HepG2 (cell line): ENCODE results near the gene AK9. TPM values are rescaled to one million over a fixed set of nuclear protein-coding genes. Genes with fewer than 3 reads are reported as not detected.

Source experiments
- ATAC-seq: fragments of 200-7000 bp; cut with Tn5 transposase; 3 replicates; pipeline ENCODE4 v1.9.1; 2020; ENCODE audit warnings: mild to moderate bottlenecking, moderate library complexity
- BruUV-seq: library from RNA; stranded (reverse); fragments of 400-500 nt; replicated peaks from 2 replicates; lab custom pipeline; 2021; lab: Mats Ljungman, UMichigan
- CTCF ChIA-PET: fragments of 300-600 bp; formaldehyde crosslinking; extraction: SDS; loops from one replicate; lab custom pipeline; 2021; ENCODE audit warnings: low total read pairs, inconsistent platforms, low intra/inter-chr PET ratio; lab: Yijun Ruan, JAX
- POLR2A ChIA-PET: fragments of 350-600 bp; sonication (Branson Sonifier 250); formaldehyde crosslinking; loops from one replicate; lab custom pipeline; 2020; ENCODE audit warnings: antibody characterized with exemption, inconsistent platforms; lab: Yijun Ruan, JAX
- DNase-seq: peaks from one replicate; pipeline ENCODE4 v3.0.0-alpha.2; 2015; ENCODE audit warnings: low spot score
- FAIRE-seq: peaks from 3 replicates; lab custom pipeline; 2011; peaks lifted over from hg19 to GRCh38; lab: Jason Lieb, UNC
- H2AFZ ChIP-seq: one replicate; pipeline ENCODE4 v1.6.1; 2011; ENCODE audit warnings: low read length, inconsistent platforms
- H3K27ac ChIP-seq: fragments of 300-600 bp; 3 replicates; pipeline ENCODE4 v1.8.0; 2011; ENCODE audit warnings: mixed run types, mild to moderate bottlenecking, mixed read lengths, low read length, inconsistent platforms; ENCODE audit not compliant: insufficient read depth; ENCODE audit errors: extremely low read length
- H3K27me3 ChIP-seq, 2 experiments: fragments of 200-600 bp in 1 of 2; 2 replicates in 1 of 2; 3 replicates in 1 of 2; pipeline versions ENCODE4 v1.6.0 to v1.8.0; 2011; ENCODE audit warnings: low read length in 2 of 2, mild to moderate bottlenecking in 2 of 2, moderate library complexity in 2 of 2, inconsistent platforms in 1 of 2; ENCODE audit not compliant: insufficient read depth in 2 of 2, control insufficient read depth in 1 of 2
- H3K36me3 ChIP-seq, 2 experiments: fragments of 200-600 bp in 1 of 2; replicated peaks in 1 of 2; 2 replicates in 1 of 2; 3 replicates in 1 of 2; pipeline versions ENCODE4 v1.5.1 to v1.8.0; 2011; ENCODE audit warnings: low read length in 2 of 2, inconsistent platforms in 1 of 2; ENCODE audit not compliant: insufficient read depth in 2 of 2, control insufficient read depth in 1 of 2
- H3K4me1 ChIP-seq: 2 replicates; pipeline ENCODE4 v1.5.1; 2012; ENCODE audit warnings: low read length, inconsistent platforms; ENCODE audit not compliant: insufficient read depth
- H3K4me2 ChIP-seq: 2 replicates; pipeline ENCODE4 v1.6.0; 2011; ENCODE audit warnings: low read depth, low read length, inconsistent platforms
- H3K4me3 ChIP-seq, 3 experiments: fragments of 200-600 bp in 1 of 3; sonication (generic), shearing (Covaris generic) in 1 of 3; replicated peaks in 1 of 3; 2 replicates each; pipeline ENCODE4 v1.5.1; 2011 to 2016; ENCODE audit warnings: low read length in 3 of 3, inconsistent platforms in 2 of 3, low read depth in 2 of 3, mild to moderate bottlenecking in 2 of 3, control low read depth in 1 of 3, mixed read lengths in 1 of 3; ENCODE audit not compliant: insufficient read depth in 1 of 3
- H3K79me2 ChIP-seq: one replicate; pipeline ENCODE4 v1.6.1; 2011; ENCODE audit warnings: low read length, inconsistent platforms; ENCODE audit not compliant: insufficient read depth
- H3K9ac ChIP-seq: 2 replicates; pipeline ENCODE4 v1.6.0; 2011; ENCODE audit warnings: mild to moderate bottlenecking, low read depth, low read length, inconsistent platforms; ENCODE audit not compliant: insufficient read depth
- H3K9me3 ChIP-seq: 2 replicates; pipeline ENCODE4 v1.5.1; 2012; ENCODE audit warnings: mild to moderate bottlenecking, low read length
- H4K20me1 ChIP-seq: 2 replicates; pipeline ENCODE4 v1.6.0; 2011; ENCODE audit warnings: inconsistent platforms, mild to moderate bottlenecking, low read length, moderate library complexity; ENCODE audit not compliant: insufficient read depth
- ETV6 ChIP-seq: sonication (generic); formaldehyde crosslinking; conservative IDR thresholded peaks from 2 replicates; pipeline ENCODE4 v1.4.0; 2020; ENCODE audit warnings: missing genetic modification reagents
- MXD4 ChIP-seq: IDR thresholded peaks from 2 replicates; pipeline ENCODE4 v1.6.1; 2016; ENCODE audit warnings: mild to moderate bottlenecking, missing biosample characterization, missing genetic modification reagents
- NFE2 ChIP-seq: sonication (generic); formaldehyde crosslinking; IDR thresholded peaks from 2 replicates; pipeline ENCODE4 v1.4.0; 2020; ENCODE audit warnings: missing genetic modification reagents
- RFX3 ChIP-seq: IDR thresholded peaks from 2 replicates; pipeline ENCODE4 v1.6.1; 2016; ENCODE audit warnings: missing biosample characterization, missing genetic modification reagents
- SETDB1 ChIP-seq: sonication (generic); formaldehyde crosslinking; IDR thresholded peaks from 2 replicates; pipeline ENCODE4 v1.5.1; 2020; ENCODE audit warnings: missing genetic modification reagents, mild to moderate bottlenecking, borderline replicate concordance
- TCF12 ChIP-seq, 2 experiments: fragments of 450-650 bp in 1 of 2; sonication (generic) in 1 of 2; formaldehyde crosslinking in 1 of 2; IDR thresholded peaks; 2 replicates each; pipeline versions ENCODE4 v1.6.1 to v1.8.0; 2017 to 2022; ENCODE audit warnings: antibody characterized with exemption in 1 of 2, mild to moderate bottlenecking in 1 of 2, missing genetic modification reagents in 1 of 2, moderate library complexity in 1 of 2
- TMF1 ChIP-seq: sonication (generic); formaldehyde crosslinking; IDR thresholded peaks from 2 replicates; pipeline ENCODE4 v1.8.1; 2022; ENCODE audit warnings: low read depth, missing genetic modification reagents
- ZBTB3 ChIP-seq: sonication (generic); formaldehyde crosslinking; IDR thresholded peaks from 2 replicates; pipeline ENCODE4 v1.4.0; 2020; ENCODE audit warnings: low read depth, mild to moderate bottlenecking, moderate library complexity, missing genetic modification reagents, borderline replicate concordance
- ZNF570 ChIP-seq: sonication (generic); formaldehyde crosslinking; IDR thresholded peaks from 2 replicates; pipeline ENCODE4 v1.4.0; 2020; ENCODE audit warnings: mild to moderate bottlenecking, missing genetic modification reagents, borderline replicate concordance
- ZNF761 ChIP-seq: sonication (generic); formaldehyde crosslinking; conservative IDR thresholded peaks from 2 replicates; pipeline ENCODE4 v1.4.0; 2020; ENCODE audit warnings: mild to moderate bottlenecking, missing genetic modification reagents
- ZNF777 ChIP-seq: sonication (generic); formaldehyde crosslinking; IDR thresholded peaks from 2 replicates; pipeline ENCODE4 v1.4.0; 2020; ENCODE audit warnings: missing genetic modification reagents
- ZNF83 ChIP-seq: sonication (generic); formaldehyde crosslinking; IDR thresholded peaks from 2 replicates; pipeline ENCODE4 v1.4.0; 2020; ENCODE audit warnings: missing genetic modification reagents, mild to moderate bottlenecking, borderline replicate concordance
- WGBS: methylation state at CpG from one replicate; pipeline ENCODE4 v1.1.6; 2017; ENCODE audit warnings: low lambda C conversion rate; 5-methylcytosine and 5-hydroxymethylcytosine counted together
- in situ Hi-C: cut with HindIII; loops from 2 replicates; pipeline ENCODE4 v1.10.0; 2017; ENCODE audit warnings: low pct_unique_long_range_greater_than_20kb; ENCODE audit not compliant: extremely low pct_ligation_motif_present
- intact Hi-C: fragments of 100-400 bp; cut with micrococcal nuclease; formaldehyde crosslinking; loops from one replicate; pipeline ENCODE4 v1.10.0; 2022; ENCODE audit not compliant: unreplicated experiment
- polyA plus RNA-seq, 8 experiments: library from polyadenylated mRNA; depleted of rRNA in 3 of 8; stranded (reverse) in 7 of 8; unstranded in 1 of 8; fragments of >200 nt; fragmentation: Illumina TruSeq in 4 of 8; extraction: Trizol in 4 of 8; gene quantifications; 2 replicates each; pipeline versions ENCODE4 v1.2.1 to v1.2.3, GENCODE V29; 2011 to 2016; ENCODE audit warnings: low read depth in 4 of 8, missing spikeins in 1 of 8, mixed read lengths in 1 of 8; ENCODE audit not compliant: insufficient read depth in 1 of 8
- total RNA-seq, 5 experiments: library from RNA; depleted of rRNA; stranded (reverse); fragments of >200 nt; fragmentation: Illumina TruSeq; extraction: Trizol; gene quantifications; 2 replicates each; pipeline ENCODE4 v1.2.3, GENCODE V29; 2016; ENCODE audit warnings: low read depth in 1 of 5
- TF ChIP-seq, protein P1 (sequence below): sonication (generic); formaldehyde crosslinking; IDR thresholded peaks from 2 replicates; pipeline ENCODE4 v1.4.0; 2020; ENCODE audit warnings: mild to moderate bottlenecking, missing genetic modification reagents
- TF ChIP-seq, protein P2 (sequence below): sonication (generic); formaldehyde crosslinking; conservative IDR thresholded peaks from 2 replicates; pipeline ENCODE4 v1.4.0; 2020; ENCODE audit warnings: missing genetic modification reagents
- TF ChIP-seq, protein P3 (sequence below): IDR thresholded peaks from 2 replicates; pipeline ENCODE4 v1.4.0; 2020; ENCODE audit warnings: mild to moderate bottlenecking, missing genetic modification reagents
- TF ChIP-seq, protein P4 (sequence below): sonication (generic); formaldehyde crosslinking; IDR thresholded peaks from 2 replicates; pipeline ENCODE4 v1.9.0; 2022; ENCODE audit warnings: missing genetic modification reagents, mild to moderate bottlenecking, borderline replicate concordance

AK9 gene
- total and polyA plus RNA-seq, 2 of the 13 experiments (the other 11 are each of a cell fraction or from before 2014, with no cell fraction given): 3.2 to 4.8 TPM

DNA sequence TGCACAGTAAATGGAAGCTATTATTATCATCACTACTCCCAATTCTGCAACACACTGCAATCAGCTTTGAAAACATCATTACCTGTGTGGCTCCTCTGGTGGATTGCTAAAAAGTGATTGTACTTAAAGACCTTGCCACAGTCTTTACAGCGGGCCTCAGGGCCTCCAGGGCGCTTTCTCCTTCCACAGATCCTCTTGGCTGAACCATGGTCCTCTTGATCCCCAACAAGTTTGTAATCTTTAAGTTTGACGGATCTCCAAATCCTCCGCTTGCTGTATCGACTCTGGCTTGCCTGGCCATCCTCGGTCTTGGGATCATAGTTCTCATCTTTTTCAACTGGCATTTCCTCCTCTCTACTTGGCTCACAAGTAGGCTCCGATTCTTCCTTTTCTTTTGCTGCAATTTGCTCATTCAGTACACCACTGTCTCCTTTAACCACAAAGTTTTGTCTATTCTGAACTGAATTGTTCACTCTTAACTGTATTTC, 210.0 kb downstream of the AK9 start:
- Histone ChIP-seq H3K4me2 (peak overlapping the region; percentile 87), H3K27me3 (0 out of 5 replicates have a peak, but pooled peaks cover 0 to 4% of the 10 kb centered on the region in 2 experiments), H3K36me3 (peaks cover 4 to 8% of the 10 kb centered on the region in 2 experiments; a peak in 4 of 5 replicates), H2AFZ (no peak overlapping the region), H3K4me1 (peaks cover 68% of the 10 kb centered on the region), H3K27ac (no peak overlapping the region), H3K79me2 (peaks cover 22% of the 10 kb centered on the region), H4K20me1 (no peaks in the 10 kb centered on the region), H3K9ac (no peak overlapping the region), H3K9me3 (no peaks in the 10 kb centered on the region), H3K4me3 (0 out of 6 replicates have a peak overlapping the region, but pooled peaks of 1 of the 3 experiments have one; percentile 11)
- no peak for FAIRE-seq
- intact Hi-C loops: no loop called here
- CTCF ChIA-PET: no interaction called here
- ATAC-seq: no peak
- BruUV-seq: TSS peak; percentile 57
- 93% methylated on average over 7 of the region's 7 CpGs for WGBS
- POLR2A ChIA-PET: interaction anchor here (1.4 kb wide), 1 partner anchor 23 kb away, joined by 3 read pairs; no protein-coding TSS in a partner anchor
- no peak for DNase-seq
- in situ Hi-C loops: no loop called here
- TF ChIP-seq TMF1 (CRISPR knock-in tag) (no peak), ETV6 (CRISPR knock-in tag) (no peak), NFE2 (CRISPR knock-in tag) (no peak), ZNF83 (no peak), TCF12 (IDR thresholded peaks at IDR 0.05) (no peak), TCF12 (CRISPR knock-in tag; IDR thresholded peaks at IDR 0.05) (no peak), ZBTB3 (CRISPR knock-in tag) (no peak), ZNF570 (CRISPR knock-in tag) (no peak), ZNF761 (no peak), ZNF777 (CRISPR knock-in tag) (no peak), MXD4 (CRISPR knock-in tag) (no peak), SETDB1 (CRISPR knock-in tag) (no peak), RFX3 (CRISPR knock-in tag) (no peak)
- TF ChIP-seq, protein P1, sequence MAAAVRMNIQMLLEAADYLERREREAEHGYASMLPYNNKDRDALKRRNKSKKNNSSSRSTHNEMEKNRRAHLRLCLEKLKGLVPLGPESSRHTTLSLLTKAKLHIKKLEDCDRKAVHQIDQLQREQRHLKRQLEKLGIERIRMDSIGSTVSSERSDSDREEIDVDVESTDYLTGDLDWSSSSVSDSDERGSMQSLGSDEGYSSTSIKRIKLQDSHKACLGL (CRISPR knock-in tag): no peak
- TF ChIP-seq, protein P2, sequence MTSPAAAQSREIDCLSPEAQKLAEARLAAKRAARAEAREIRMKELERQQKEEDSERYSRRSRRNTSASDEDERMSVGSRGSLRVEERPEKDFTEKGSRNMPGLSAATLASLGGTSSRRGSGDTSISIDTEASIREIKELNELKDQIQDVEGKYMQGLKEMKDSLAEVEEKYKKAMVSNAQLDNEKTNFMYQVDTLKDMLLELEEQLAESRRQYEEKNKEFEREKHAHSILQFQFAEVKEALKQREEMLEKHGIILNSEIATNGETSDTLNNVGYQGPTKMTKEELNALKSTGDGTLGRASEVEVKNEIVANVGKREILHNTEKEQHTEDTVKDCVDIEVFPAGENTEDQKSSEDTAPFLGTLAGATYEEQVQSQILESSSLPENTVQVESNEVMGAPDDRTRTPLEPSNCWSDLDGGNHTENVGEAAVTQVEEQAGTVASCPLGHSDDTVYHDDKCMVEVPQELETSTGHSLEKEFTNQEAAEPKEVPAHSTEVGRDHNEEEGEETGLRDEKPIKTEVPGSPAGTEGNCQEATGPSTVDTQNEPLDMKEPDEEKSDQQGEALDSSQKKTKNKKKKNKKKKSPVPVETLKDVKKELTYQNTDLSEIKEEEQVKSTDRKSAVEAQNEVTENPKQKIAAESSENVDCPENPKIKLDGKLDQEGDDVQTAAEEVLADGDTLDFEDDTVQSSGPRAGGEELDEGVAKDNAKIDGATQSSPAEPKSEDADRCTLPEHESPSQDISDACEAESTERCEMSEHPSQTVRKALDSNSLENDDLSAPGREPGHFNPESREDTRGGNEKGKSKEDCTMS: no peak
- TF ChIP-seq, protein P3, sequence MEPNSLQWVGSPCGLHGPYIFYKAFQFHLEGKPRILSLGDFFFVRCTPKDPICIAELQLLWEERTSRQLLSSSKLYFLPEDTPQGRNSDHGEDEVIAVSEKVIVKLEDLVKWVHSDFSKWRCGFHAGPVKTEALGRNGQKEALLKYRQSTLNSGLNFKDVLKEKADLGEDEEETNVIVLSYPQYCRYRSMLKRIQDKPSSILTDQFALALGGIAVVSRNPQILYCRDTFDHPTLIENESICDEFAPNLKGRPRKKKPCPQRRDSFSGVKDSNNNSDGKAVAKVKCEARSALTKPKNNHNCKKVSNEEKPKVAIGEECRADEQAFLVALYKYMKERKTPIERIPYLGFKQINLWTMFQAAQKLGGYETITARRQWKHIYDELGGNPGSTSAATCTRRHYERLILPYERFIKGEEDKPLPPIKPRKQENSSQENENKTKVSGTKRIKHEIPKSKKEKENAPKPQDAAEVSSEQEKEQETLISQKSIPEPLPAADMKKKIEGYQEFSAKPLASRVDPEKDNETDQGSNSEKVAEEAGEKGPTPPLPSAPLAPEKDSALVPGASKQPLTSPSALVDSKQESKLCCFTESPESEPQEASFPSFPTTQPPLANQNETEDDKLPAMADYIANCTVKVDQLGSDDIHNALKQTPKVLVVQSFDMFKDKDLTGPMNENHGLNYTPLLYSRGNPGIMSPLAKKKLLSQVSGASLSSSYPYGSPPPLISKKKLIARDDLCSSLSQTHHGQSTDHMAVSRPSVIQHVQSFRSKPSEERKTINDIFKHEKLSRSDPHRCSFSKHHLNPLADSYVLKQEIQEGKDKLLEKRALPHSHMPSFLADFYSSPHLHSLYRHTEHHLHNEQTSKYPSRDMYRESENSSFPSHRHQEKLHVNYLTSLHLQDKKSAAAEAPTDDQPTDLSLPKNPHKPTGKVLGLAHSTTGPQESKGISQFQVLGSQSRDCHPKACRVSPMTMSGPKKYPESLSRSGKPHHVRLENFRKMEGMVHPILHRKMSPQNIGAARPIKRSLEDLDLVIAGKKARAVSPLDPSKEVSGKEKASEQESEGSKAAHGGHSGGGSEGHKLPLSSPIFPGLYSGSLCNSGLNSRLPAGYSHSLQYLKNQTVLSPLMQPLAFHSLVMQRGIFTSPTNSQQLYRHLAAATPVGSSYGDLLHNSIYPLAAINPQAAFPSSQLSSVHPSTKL (CRISPR knock-in tag): no peak
- TF ChIP-seq, protein P4, sequence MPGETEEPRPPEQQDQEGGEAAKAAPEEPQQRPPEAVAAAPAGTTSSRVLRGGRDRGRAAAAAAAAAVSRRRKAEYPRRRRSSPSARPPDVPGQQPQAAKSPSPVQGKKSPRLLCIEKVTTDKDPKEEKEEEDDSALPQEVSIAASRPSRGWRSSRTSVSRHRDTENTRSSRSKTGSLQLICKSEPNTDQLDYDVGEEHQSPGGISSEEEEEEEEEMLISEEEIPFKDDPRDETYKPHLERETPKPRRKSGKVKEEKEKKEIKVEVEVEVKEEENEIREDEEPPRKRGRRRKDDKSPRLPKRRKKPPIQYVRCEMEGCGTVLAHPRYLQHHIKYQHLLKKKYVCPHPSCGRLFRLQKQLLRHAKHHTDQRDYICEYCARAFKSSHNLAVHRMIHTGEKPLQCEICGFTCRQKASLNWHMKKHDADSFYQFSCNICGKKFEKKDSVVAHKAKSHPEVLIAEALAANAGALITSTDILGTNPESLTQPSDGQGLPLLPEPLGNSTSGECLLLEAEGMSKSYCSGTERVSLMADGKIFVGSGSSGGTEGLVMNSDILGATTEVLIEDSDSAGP: no peak
